Lower leg skin (tissue), 4 donors: Measurements from ENCODE around the gene OSGIN1. TPM values are rescaled to one million over a fixed set of nuclear protein-coding genes. Genes with fewer than 3 reads are reported as not detected.

Source experiments
- DNase-seq, 2 donors: peaks; one replicate each; pipeline ENCODE4 v3.0.0-alpha.2; 2019; ENCODE audit warnings: low spot score in 2 of 2
- H3K4me3 ChIP-seq: fragments of 200-600 bp; sonication (generic); 2 replicates; pipeline ENCODE4 v1.5.1; 2017; ENCODE audit warnings: mild to moderate bottlenecking, low read depth; ENCODE audit not compliant: poor library complexity, severe bottlenecking
- CTCF ChIP-seq, 3 donors: fragments of 450-650 bp; IDR thresholded peaks; one replicate each; pipeline ENCODE4 v1.5.1; 2016; ENCODE audit warnings: antibody characterized with exemption in 3 of 3, mild to moderate bottlenecking in 3 of 3, moderate library complexity in 2 of 3
- POLR2A ChIP-seq, 2 donors: fragments of 450-650 bp; IDR thresholded peaks; one replicate each; pipeline ENCODE4 v1.6.1; 2016 to 2017; ENCODE audit warnings: antibody characterized with exemption in 2 of 2, mild to moderate bottlenecking in 1 of 2, moderate library complexity in 1 of 2
- WGBS, 2 donors: methylation state at CpG; one replicate each; pipeline ENCODE4 v1.1.5; 2018; 5-methylcytosine and 5-hydroxymethylcytosine counted together
- intact Hi-C: fragments of 100-400 bp; cut with DNase I; formaldehyde crosslinking; loops from one replicate; pipeline ENCODE4 v1.15.0; 2023; ENCODE audit warnings: low total_unique reads
- total RNA-seq, 4 donors: library from RNA; depleted of rRNA; stranded (reverse); fragments of >200 nt; gene quantifications; one replicate each; pipeline ENCODE4 v1.1.0, GENCODE V29; 2016

OSGIN1 gene
- total RNA-seq, 4 donors from 2014 or later, result 1.1 to 3.2 (median 2.4) TPM

- no peak overlapping the region for H3K4me3 ChIP-seq
- DNase-seq, result no peak
- intact Hi-C loops, result no loop called here
- 54 to 66% methylated on average over 8 of the region's 8 CpGs for WGBS, 2 donors
- no peak for TF ChIP-seq CTCF (IDR thresholded peaks at IDR 0.05)
- no peak for TF ChIP-seq POLR2A (IDR thresholded peaks at IDR 0.05)
Observed at GRCh38 chr16:84007965-84008364, 54.9 kb downstream of the OSGIN1 start.

- H3K4me3 ChIP-seq, result no peak overlapping the region
- 89 to 93% methylated on average over 6 of the region's 6 CpGs for WGBS, 2 donors
- TF ChIP-seq CTCF (IDR thresholded peaks at IDR 0.05), result no peak
- no peak for TF ChIP-seq POLR2A (IDR thresholded peaks at IDR 0.05)
- intact Hi-C loops, result no loop called here
- DNase-seq, result no peak
Observed at GRCh38 chr16:84009282-84009681, 56.2 kb downstream of the OSGIN1 start.

GRCh38 chr16:84013787-84014569, 60.9 kb downstream of the OSGIN1 start:
- no peak overlapping the region for H3K4me3 ChIP-seq
- intact Hi-C loops, result no loop called here
- no peak for DNase-seq
- TF ChIP-seq CTCF (IDR thresholded peaks at IDR 0.05) (no peak), POLR2A (IDR thresholded peaks at IDR 0.05) (no peak)
- WGBS, 2 donors, result 17 to 22% methylated on average over 12 to 14 of the region's 14 CpGs

GRCh38 chr16:84014570-84015327, 61.7 kb downstream of the OSGIN1 start:
- intact Hi-C loops, result no loop called here
- H3K4me3 ChIP-seq, result no peak overlapping the region
- TF ChIP-seq POLR2A (IDR thresholded peaks at IDR 0.05) (no peak), CTCF (IDR thresholded peaks at IDR 0.05) (no peak)
- WGBS, 2 donors, result 67 to 68% methylated on average over 14 of the region's 14 CpGs
- no peak for DNase-seq

- intact Hi-C loops, result no loop called here
- no peak overlapping the region for H3K4me3 ChIP-seq
- TF ChIP-seq CTCF (IDR thresholded peaks at IDR 0.05), result no peak
- TF ChIP-seq POLR2A (IDR thresholded peaks at IDR 0.05), result no peak
- 77 to 82% methylated on average over 12 of the region's 12 CpGs for WGBS, 2 donors
- DNase-seq, result no peak
Observed at GRCh38 chr16:84015399-84015798, 62.4 kb downstream of the OSGIN1 start.

Other genes starting within 250 kb of the OSGIN1 start
- 10 to 100 TPM in 3 of 4 donors, 1 to 10 TPM in 1; 5.8 to 22.5 (median 12.5) TPM for gene HSBP1, start 145.3 kb upstream of the OSGIN1 start, total RNA-seq
- gene MLYCD, start 54.1 kb upstream of the OSGIN1 start, total RNA-seq, result 1 to 10 TPM; 3.8 to 8.8 (median 5.2) TPM
- gene NECAB2, start 15.0 kb downstream of the OSGIN1 start, total RNA-seq, result not detected
- not detected for gene SLC38A8, start 89.6 kb downstream of the OSGIN1 start, total RNA-seq
- 10 to 100 TPM; 57.0 to 98.8 (median 81.4) TPM for gene MBTPS1, start 163.7 kb downstream of the OSGIN1 start, total RNA-seq
- gene HSDL1, start 191.9 kb downstream of the OSGIN1 start, total RNA-seq, result 10 to 100 TPM in 3 of 4 donors, 1 to 10 TPM in 1; 8.0 to 14.2 (median 12.0) TPM
- gene DNAAF1, start 192.1 kb downstream of the OSGIN1 start, total RNA-seq, result 1 to 10 TPM in 1 of 4 donors, under 1 TPM in 1, not detected in 2; 0.71 to 1.0 TPM
- 10 to 100 TPM; 35.8 to 41.8 (median 36.5) TPM for gene TAF1C, start 233.8 kb downstream of the OSGIN1 start, total RNA-seq
- 1 to 10 TPM in 1 of 4 donors, under 1 TPM in 1, not detected in 2; 0.96 to 1.2 TPM for gene ADAD2, start 237.9 kb downstream of the OSGIN1 start, total RNA-seq